ENCODE data around the gene SSR2.
A peak's percentile ranks its signal among the peaks of the same experiment; 100 is the strongest.
"Not testable (repeated sequence)": the region's sequence is repeated elsewhere in the genome, so short reads cannot be mapped to it uniquely, and the experiment has no call there.

The SSR2 gene

GRCh38 chr1:156053768-156054499, 33.2 kb upstream of the SSR2 start, which contains the start of gene UBQLN4:
TSS of gene UBQLN4 (minus strand) at chr1:156053798. CDS start at chr1:156053701, 97 bp downstream.
- peaks cover 25% of the 10 kb centered on the region for H3K36me3 Mint-ChIP-seq
- peaks cover 38% of the 10 kb centered on the region for H3K4me1 Mint-ChIP-seq
- H3K27me3 Mint-ChIP-seq = no peaks in the 10 kb centered on the region
- ATAC-seq = peak; percentile 86
- H3K27ac Mint-ChIP-seq = peak within 1 kb of the TSS; percentile 85
- no peaks in the 10 kb centered on the region for H3K9me3 Mint-ChIP-seq
- peak within 1 kb of the TSS; percentile 97 for H3K4me3 Mint-ChIP-seq

- Mint-ChIP-seq H3K4me1 (peaks cover 38% of the 10 kb centered on the region), H3K36me3 (peaks cover 25% of the 10 kb centered on the region), H3K27me3 (no peaks in the 10 kb centered on the region), H3K27ac (peak overlapping the region; percentile 85), H3K9me3 (no peaks in the 10 kb centered on the region), H3K4me3 (peak overlapping the region; percentile 97)
- ATAC-seq = peak; percentile 58
Measured at GRCh38 chr1:156052862-156053767, 32.4 kb upstream of the SSR2 start.

GRCh38 chr1:156051011-156051725, 30.4 kb upstream of the SSR2 start:
- H3K4me1 Mint-ChIP-seq = peaks cover 33% of the 10 kb centered on the region
- H3K27me3 Mint-ChIP-seq = no peaks in the 10 kb centered on the region
- H3K27ac Mint-ChIP-seq = no peak overlapping the region
- peaks cover 20% of the 10 kb centered on the region for H3K36me3 Mint-ChIP-seq
- H3K9me3 Mint-ChIP-seq = no peaks in the 10 kb centered on the region
- no peak overlapping the region for H3K4me3 Mint-ChIP-seq
- ATAC-seq = no peak

GRCh38 chr1:156050376-156050775, 29.6 kb upstream of the SSR2 start:
- Mint-ChIP-seq H3K36me3 (peaks cover 21% of the 10 kb centered on the region), H3K27me3 (no peaks in the 10 kb centered on the region), H3K9me3 (no peaks in the 10 kb centered on the region), H3K27ac (no peak overlapping the region), H3K4me1 (peaks cover 25% of the 10 kb centered on the region), H3K4me3 (no peak overlapping the region)
- ATAC-seq = no peak

- H3K4me1 Mint-ChIP-seq = peaks cover 21% of the 10 kb centered on the region
- no peak for ATAC-seq
- H3K9me3 Mint-ChIP-seq = no peaks in the 10 kb centered on the region
- no peak overlapping the region for H3K27ac Mint-ChIP-seq
- H3K27me3 Mint-ChIP-seq = no peaks in the 10 kb centered on the region
- peaks cover 32% of the 10 kb centered on the region for H3K36me3 Mint-ChIP-seq
- no peak overlapping the region for H3K4me3 Mint-ChIP-seq
Measured at GRCh38 chr1:156048663-156049258, 28.0 kb upstream of the SSR2 start.

- Mint-ChIP-seq H3K9me3 (no peaks in the 10 kb centered on the region), H3K4me1 (no peaks in the 10 kb centered on the region), H3K27me3 (no peaks in the 10 kb centered on the region), H3K27ac (no peak overlapping the region), H3K4me3 (no peak overlapping the region), H3K36me3 (peaks cover 45% of the 10 kb centered on the region)
- no peak for ATAC-seq
Measured at GRCh38 chr1:156045076-156045475, 24.3 kb upstream of the SSR2 start.

- H3K4me1 Mint-ChIP-seq = no peaks in the 10 kb centered on the region
- H3K36me3 Mint-ChIP-seq = peaks cover 29% of the 10 kb centered on the region
- H3K4me3 Mint-ChIP-seq = no peak overlapping the region
- no peaks in the 10 kb centered on the region for H3K9me3 Mint-ChIP-seq
- no peak for ATAC-seq
- H3K27me3 Mint-ChIP-seq = no peaks in the 10 kb centered on the region
- H3K27ac Mint-ChIP-seq = no peak overlapping the region
Measured at GRCh38 chr1:156042828-156043227, 22.1 kb upstream of the SSR2 start.

- not testable (repeated sequence) for ATAC-seq, H3K27me3 Mint-ChIP-seq, H3K4me1 Mint-ChIP-seq, H3K4me3 Mint-ChIP-seq, H3K27ac Mint-ChIP-seq, H3K9me3 Mint-ChIP-seq
- H3K36me3 Mint-ChIP-seq = peaks cover 12% of the 10 kb centered on the region
Measured at GRCh38 chr1:156034991-156035390, 14.2 kb upstream of the SSR2 start.

GRCh38 chr1:156033011-156033410, 12.3 kb upstream of the SSR2 start:
- Mint-ChIP-seq H3K36me3 (peaks cover 12% of the 10 kb centered on the region), H3K27me3 (no peaks in the 10 kb centered on the region), H3K9me3 (no peaks in the 10 kb centered on the region), H3K27ac (no peak overlapping the region), H3K4me1 (no peaks in the 10 kb centered on the region), H3K4me3 (no peak overlapping the region)
- no peak for ATAC-seq

GRCh38 chr1:156026588-156026987, 5.8 kb upstream of the SSR2 start:
- Mint-ChIP-seq H3K36me3 (no peaks in the 10 kb centered on the region), H3K4me1 (peaks cover 5% of the 10 kb centered on the region), H3K27ac (no peak overlapping the region), H3K27me3 (peaks cover 10% of the 10 kb centered on the region), H3K4me3 (no peak overlapping the region), H3K9me3 (no peaks in the 10 kb centered on the region)
- no peak for ATAC-seq

GRCh38 chr1:156025876-156026275, 5.1 kb upstream of the SSR2 start:
- H3K27ac Mint-ChIP-seq = no peak overlapping the region
- peak; percentile 70 for ATAC-seq
- H3K4me1 Mint-ChIP-seq = peaks cover 8% of the 10 kb centered on the region
- peaks cover 10% of the 10 kb centered on the region for H3K27me3 Mint-ChIP-seq
- H3K4me3 Mint-ChIP-seq = no peak overlapping the region
- H3K36me3 Mint-ChIP-seq = no peaks in the 10 kb centered on the region
- H3K9me3 Mint-ChIP-seq = no peaks in the 10 kb centered on the region

GRCh38 chr1:156024801-156025200, 4.0 kb upstream of the SSR2 start:
- H3K4me1 Mint-ChIP-seq = peaks cover 19% of the 10 kb centered on the region
- peaks cover 10% of the 10 kb centered on the region for H3K27me3 Mint-ChIP-seq
- no peaks in the 10 kb centered on the region for H3K9me3 Mint-ChIP-seq
- no peak overlapping the region for H3K4me3 Mint-ChIP-seq
- H3K36me3 Mint-ChIP-seq = peaks cover 8% of the 10 kb centered on the region
- H3K27ac Mint-ChIP-seq = no peak overlapping the region
- ATAC-seq = no peak

- Mint-ChIP-seq H3K9me3 (no peaks in the 10 kb centered on the region), H3K27ac (no peak overlapping the region), H3K27me3 (peaks cover 10% of the 10 kb centered on the region), H3K4me1 (peaks cover 28% of the 10 kb centered on the region), H3K4me3 (no peak overlapping the region), H3K36me3 (peaks cover 15% of the 10 kb centered on the region)
- no peak for ATAC-seq
Measured at GRCh38 chr1:156021954-156022353, 1.2 kb upstream of the SSR2 start.

GRCh38 chr1:156021093-156021428, 310 bp upstream of the SSR2 start:
- H3K4me1 Mint-ChIP-seq = peaks cover 28% of the 10 kb centered on the region
- H3K9me3 Mint-ChIP-seq = no peaks in the 10 kb centered on the region
- peak overlapping the region; percentile 98 for H3K4me3 Mint-ChIP-seq
- H3K27ac Mint-ChIP-seq = peak overlapping the region; percentile 92
- H3K27me3 Mint-ChIP-seq = peaks cover 10% of the 10 kb centered on the region
- H3K36me3 Mint-ChIP-seq = peaks cover 15% of the 10 kb centered on the region
- ATAC-seq = no peak

GRCh38 chr1:156019946-156020292, 832 bp downstream of the SSR2 start:
- H3K4me1 Mint-ChIP-seq = peaks cover 30% of the 10 kb centered on the region
- peaks cover 17% of the 10 kb centered on the region for H3K36me3 Mint-ChIP-seq
- no peaks in the 10 kb centered on the region for H3K9me3 Mint-ChIP-seq
- H3K4me3 Mint-ChIP-seq = peak overlapping the region; percentile 98
- peaks cover 2% of the 10 kb centered on the region for H3K27me3 Mint-ChIP-seq
- H3K27ac Mint-ChIP-seq = peak overlapping the region; percentile 92
- ATAC-seq = no peak

All from stimulated activated memory B cell treated with anti-CD40 and anti-IgM and Interleukin-4, amounts not matched to agents 10 μg/mL and 1 μg/mL and 100 μg/mL, for 72 hours (primary cell).